NT2/D1 (cell line): Measurements from ENCODE around the gene RNF215.

Source experiments
- SUZ12 ChIP-seq: IDR thresholded peaks from 2 replicates; pipeline ENCODE4 v1.6.1; 2011; ENCODE audit not compliant: insufficient read length, insufficient read depth; ENCODE audit errors: extremely low read depth
- YY1 ChIP-seq: IDR thresholded peaks from 2 replicates; pipeline ENCODE4 v1.6.1; 2011; ENCODE audit not compliant: insufficient read length, insufficient read depth
- ZNF274 ChIP-seq: IDR thresholded peaks from 2 replicates; pipeline ENCODE4 v1.6.1; 2011; ENCODE audit warnings: mild to moderate bottlenecking, low read depth, low read length

GRCh38 chr22:30413745-30414524, 26.7 kb upstream of the RNF215 start:
- TF ChIP-seq YY1 (no peak), SUZ12 (no peak), ZNF274 (no peak)
